CD4-positive, alpha-beta T cell treated with Interleukin-17A for 1 hour (primary cell): ENCODE measurements around the gene SLC27A1.
A peak's percentile ranks its signal among the peaks of the same experiment; 100 is the strongest.
"Not testable (repeated sequence)": the region's sequence is repeated elsewhere in the genome, so short reads cannot be mapped to it uniquely, and the experiment has no call there.

Source experiments
- DNase-seq: peaks from one replicate; pipeline ENCODE4 v3.0.0-alpha.2; 2020

Gene SLC27A1

GRCh38 chr19:17457616-17458015, 12.7 kb upstream of the SLC27A1 start:
- no peak for DNase-seq

GRCh38 chr19:17458970-17459369, 11.4 kb upstream of the SLC27A1 start:
- no peak for DNase-seq

- no peak for DNase-seq
Observed at GRCh38 chr19:17460372-17461230, 9.7 kb upstream of the SLC27A1 start, which contains the start of gene NXNL1. TSS of gene NXNL1 (minus strand) at chr19:17460926. CDS start at chr19:17460869, 57 bp downstream.

- no peak for DNase-seq
Observed at GRCh38 chr19:17466487-17466850, 3.9 kb upstream of the SLC27A1 start.

GRCh38 chr19:17467471-17468301, 2.6 kb upstream of the SLC27A1 start:
- DNase-seq = no peak

- no peak for DNase-seq
Observed at GRCh38 chr19:17468302-17469091, 1.8 kb upstream of the SLC27A1 start.

- DNase-seq = no peak
Observed at GRCh38 chr19:17469092-17469480, 1.2 kb upstream of the SLC27A1 start.

- peak; percentile 97 for DNase-seq
Observed at GRCh38 chr19:17469481-17470067, 750 bp upstream of the SLC27A1 start.

- no peak for DNase-seq
Observed at GRCh38 chr19:17471410-17472125, 1.2 kb downstream of the SLC27A1 start.

GRCh38 chr19:17473041-17473440, 2.7 kb downstream of the SLC27A1 start:
- no peak for DNase-seq

GRCh38 chr19:17475011-17475540, 4.8 kb downstream of the SLC27A1 start:
- DNase-seq = not testable (repeated sequence)

GRCh38 chr19:17475541-17476115, 5.3 kb downstream of the SLC27A1 start:
- no peak for DNase-seq

GRCh38 chr19:17479325-17479791, 9.0 kb downstream of the SLC27A1 start:
- no peak for DNase-seq

- no peak for DNase-seq
Observed at GRCh38 chr19:17481986-17482385, 11.7 kb downstream of the SLC27A1 start.

GRCh38 chr19:17482877-17483604, 12.7 kb downstream of the SLC27A1 start:
- DNase-seq = no peak

GRCh38 chr19:17483605-17484002, 13.3 kb downstream of the SLC27A1 start:
- no peak for DNase-seq

- DNase-seq = no peak
Observed at GRCh38 chr19:17484520-17485185, 14.3 kb downstream of the SLC27A1 start.

- no peak for DNase-seq
Observed at GRCh38 chr19:17486545-17487240, 16.4 kb downstream of the SLC27A1 start.
